Measurements from ENCODE around the gene GMEB2.

Gene GMEB2

GRCh38 chr20:63554361-63555278 is 72.3 kb downstream of the GMEB2 start:
- no peak overlapping the region for H3K27ac ChIP-seq
- TF ChIP-seq ZFX (IDR thresholded peaks at IDR 0.05; ENCODE audit: borderline replicate concordance) (no peak), CTCF (IDR thresholded peaks at IDR 0.05) (no peak)

- no peak for TF ChIP-seq CTCF (IDR thresholded peaks at IDR 0.05)
- TF ChIP-seq ZFX (IDR thresholded peaks at IDR 0.05; ENCODE audit: borderline replicate concordance): no peak
- no peak within 1 kb of the TSS for H3K27ac ChIP-seq
Observed at GRCh38 chr20:63553933-63554290, 73.0 kb downstream of the GMEB2 start, which contains the start of gene FNDC11. Gene FNDC11 (plus strand): TSS chr20:63554159. CDS start chr20:63555664, 1,505 bp downstream.

GRCh38 chr20:63553251-63553932 is 73.5 kb downstream of the GMEB2 start:
- no peak for TF ChIP-seq CTCF (IDR thresholded peaks at IDR 0.05)
- no peak overlapping the region for H3K27ac ChIP-seq

- H3K27ac ChIP-seq: no peak overlapping the region
- TF ChIP-seq ZFX (IDR thresholded peaks at IDR 0.05; ENCODE audit: borderline replicate concordance) (no peak), CTCF (IDR thresholded peaks at IDR 0.05) (no peak)
Observed at GRCh38 chr20:63552481-63553249, 74.2 kb downstream of the GMEB2 start.

- H3K27ac ChIP-seq: no peak overlapping the region
Observed at GRCh38 chr20:63551068-63551467, 75.8 kb downstream of the GMEB2 start.

GRCh38 chr20:63549679-63550282 is 77.1 kb downstream of the GMEB2 start:
- no peak overlapping the region for H3K27ac ChIP-seq
- TF ChIP-seq ZFX (IDR thresholded peaks at IDR 0.05; ENCODE audit: borderline replicate concordance): no peak
- TF ChIP-seq CTCF (IDR thresholded peaks at IDR 0.05): no peak

More at GRCh38 chr20:63551068-63551467, 75.8 kb downstream of the GMEB2 start:
- TF ChIP-seq CTCF (IDR thresholded peaks at IDR 0.05) (no peak), ZFX (IDR thresholded peaks at IDR 0.05; ENCODE audit: borderline replicate concordance) (no peak)

All from 22Rv1 (cell line).